Prostate gland (tissue), 2 donors: ENCODE data around the gene SDHC.

Experiments
- POLR2AphosphoS5 ChIP-seq: sonication (generic); formaldehyde crosslinking; IDR thresholded peaks from one replicate; pipeline ENCODE4 v1.6.1; 2017; ENCODE audit warnings: antibody characterized with exemption
- TF ChIP-seq, protein P1 (sequence below), 4 experiments: fragments of 200-600 bp in 2 of 4; fragments of 450-650 bp in 2 of 4; sonication (generic) in 2 of 4; IDR thresholded peaks; 1 replicate in 3 of 4; 2 replicates in 1 of 4; pipeline ENCODE4 v1.5.1; 2016 to 2019; ENCODE audit warnings: antibody characterized with exemption in 4 of 4, mild to moderate bottlenecking in 2 of 4, moderate library complexity in 2 of 4

DNA sequence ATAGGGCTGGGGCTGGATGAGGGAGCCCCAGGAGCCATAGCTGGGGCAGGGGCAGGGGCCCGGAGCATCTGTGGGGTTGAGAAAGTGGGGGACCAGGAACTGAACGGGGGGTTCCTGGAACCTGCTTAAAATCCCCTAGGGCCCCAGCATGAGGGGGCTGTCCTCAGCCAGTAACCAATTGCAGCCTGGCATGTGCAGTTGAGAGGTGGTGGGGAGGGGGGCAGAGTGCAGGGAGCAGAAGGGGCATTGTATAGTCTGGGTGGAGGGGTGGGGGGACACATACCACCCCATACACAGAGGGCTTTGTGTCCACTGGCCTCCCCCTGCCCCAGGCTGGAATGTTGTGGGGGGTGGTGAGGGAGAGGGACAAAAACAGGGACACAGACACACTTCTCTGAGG, 4.3 kb upstream of the SDHC start, which contains the start of gene MPZ:
- TF ChIP-seq, protein P1, sequence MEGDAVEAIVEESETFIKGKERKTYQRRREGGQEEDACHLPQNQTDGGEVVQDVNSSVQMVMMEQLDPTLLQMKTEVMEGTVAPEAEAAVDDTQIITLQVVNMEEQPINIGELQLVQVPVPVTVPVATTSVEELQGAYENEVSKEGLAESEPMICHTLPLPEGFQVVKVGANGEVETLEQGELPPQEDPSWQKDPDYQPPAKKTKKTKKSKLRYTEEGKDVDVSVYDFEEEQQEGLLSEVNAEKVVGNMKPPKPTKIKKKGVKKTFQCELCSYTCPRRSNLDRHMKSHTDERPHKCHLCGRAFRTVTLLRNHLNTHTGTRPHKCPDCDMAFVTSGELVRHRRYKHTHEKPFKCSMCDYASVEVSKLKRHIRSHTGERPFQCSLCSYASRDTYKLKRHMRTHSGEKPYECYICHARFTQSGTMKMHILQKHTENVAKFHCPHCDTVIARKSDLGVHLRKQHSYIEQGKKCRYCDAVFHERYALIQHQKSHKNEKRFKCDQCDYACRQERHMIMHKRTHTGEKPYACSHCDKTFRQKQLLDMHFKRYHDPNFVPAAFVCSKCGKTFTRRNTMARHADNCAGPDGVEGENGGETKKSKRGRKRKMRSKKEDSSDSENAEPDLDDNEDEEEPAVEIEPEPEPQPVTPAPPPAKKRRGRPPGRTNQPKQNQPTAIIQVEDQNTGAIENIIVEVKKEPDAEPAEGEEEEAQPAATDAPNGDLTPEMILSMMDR (IDR thresholded peaks at IDR 0.05): no peak
- no peak for TF ChIP-seq POLR2AphosphoS5
